ENCODE measurements around the gene TEN1.
A peak's percentile ranks its signal among the peaks of the same experiment; 100 is the strongest.
"Not testable (repeated sequence)": the region's sequence is repeated elsewhere in the genome, so short reads cannot be mapped to it uniquely, and the experiment has no call there.

TEN1 gene

DNA sequence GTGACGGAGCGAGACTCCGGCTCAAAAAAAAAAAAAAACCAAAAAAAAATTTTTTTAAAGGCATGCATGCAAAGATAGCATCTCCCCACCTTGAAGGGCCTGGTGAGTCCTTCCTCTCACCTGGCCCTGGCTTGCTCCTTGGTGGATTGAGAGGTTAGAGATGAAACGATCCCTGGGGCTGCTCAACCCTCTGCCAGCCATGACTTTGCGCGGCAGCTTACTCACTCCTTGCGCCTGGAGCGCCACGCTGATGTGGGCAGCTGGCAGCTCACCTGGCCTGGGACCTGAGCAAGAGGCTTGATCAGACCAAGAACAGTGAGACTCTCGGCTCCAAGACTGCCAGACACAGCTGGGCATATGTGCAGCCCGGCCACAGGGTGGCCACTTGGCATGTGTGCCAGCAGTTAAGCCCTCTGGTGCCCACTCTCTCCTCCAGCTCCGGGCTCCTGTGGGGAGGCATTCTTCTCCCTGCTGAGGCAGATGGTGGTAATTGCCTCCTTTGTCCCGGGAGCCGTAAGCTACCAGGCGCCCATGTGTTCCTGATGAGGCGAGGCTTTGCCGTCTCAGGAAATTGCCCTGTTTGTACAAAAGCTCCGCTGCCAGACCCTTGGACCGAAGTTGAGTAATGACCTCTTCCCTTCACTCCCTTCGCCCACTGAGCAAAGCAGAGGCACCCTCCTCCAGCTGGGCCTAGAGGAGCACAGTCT is 53.2 kb downstream of the TEN1 start:
- DNase-seq, result peak; percentile 80

DNA sequence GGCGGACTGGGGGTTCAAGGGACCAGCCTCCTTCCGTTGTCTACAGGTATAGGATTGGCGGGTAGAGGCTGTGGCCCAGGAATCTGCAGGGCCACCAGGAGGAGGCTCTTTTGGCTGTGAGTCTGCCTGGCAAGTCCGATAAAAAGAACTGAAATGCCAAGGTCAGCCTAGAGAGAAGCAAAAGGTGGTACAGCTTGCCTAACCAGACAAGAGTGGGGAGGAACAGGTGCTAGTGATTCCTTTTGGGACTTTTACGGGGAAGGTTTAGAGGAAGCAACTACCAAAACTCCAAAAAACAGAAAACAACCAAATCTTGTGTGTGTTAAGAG is 53.7 kb downstream of the TEN1 start:
- no peak for DNase-seq

DNA sequence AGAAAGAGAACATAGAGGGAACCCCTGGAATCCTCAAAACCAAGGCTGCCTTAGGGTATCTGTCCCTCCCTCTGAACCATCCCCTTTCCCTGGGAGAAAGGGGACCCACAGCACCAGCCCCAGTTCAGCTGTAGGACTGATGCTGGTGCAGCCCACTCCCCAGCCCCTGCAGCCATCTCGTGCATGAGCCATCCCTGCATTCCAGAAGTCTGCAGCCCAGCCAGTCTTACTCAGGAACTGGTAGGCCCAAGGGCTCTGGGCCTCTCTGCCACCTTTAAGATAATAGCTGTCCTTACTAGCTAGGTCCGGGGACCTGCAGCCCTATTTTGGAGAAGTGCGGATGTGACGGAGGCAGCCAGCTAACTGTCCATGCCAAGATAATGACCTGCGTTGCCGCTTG is 54.1 kb downstream of the TEN1 start:
- no peak for DNase-seq

DNA sequence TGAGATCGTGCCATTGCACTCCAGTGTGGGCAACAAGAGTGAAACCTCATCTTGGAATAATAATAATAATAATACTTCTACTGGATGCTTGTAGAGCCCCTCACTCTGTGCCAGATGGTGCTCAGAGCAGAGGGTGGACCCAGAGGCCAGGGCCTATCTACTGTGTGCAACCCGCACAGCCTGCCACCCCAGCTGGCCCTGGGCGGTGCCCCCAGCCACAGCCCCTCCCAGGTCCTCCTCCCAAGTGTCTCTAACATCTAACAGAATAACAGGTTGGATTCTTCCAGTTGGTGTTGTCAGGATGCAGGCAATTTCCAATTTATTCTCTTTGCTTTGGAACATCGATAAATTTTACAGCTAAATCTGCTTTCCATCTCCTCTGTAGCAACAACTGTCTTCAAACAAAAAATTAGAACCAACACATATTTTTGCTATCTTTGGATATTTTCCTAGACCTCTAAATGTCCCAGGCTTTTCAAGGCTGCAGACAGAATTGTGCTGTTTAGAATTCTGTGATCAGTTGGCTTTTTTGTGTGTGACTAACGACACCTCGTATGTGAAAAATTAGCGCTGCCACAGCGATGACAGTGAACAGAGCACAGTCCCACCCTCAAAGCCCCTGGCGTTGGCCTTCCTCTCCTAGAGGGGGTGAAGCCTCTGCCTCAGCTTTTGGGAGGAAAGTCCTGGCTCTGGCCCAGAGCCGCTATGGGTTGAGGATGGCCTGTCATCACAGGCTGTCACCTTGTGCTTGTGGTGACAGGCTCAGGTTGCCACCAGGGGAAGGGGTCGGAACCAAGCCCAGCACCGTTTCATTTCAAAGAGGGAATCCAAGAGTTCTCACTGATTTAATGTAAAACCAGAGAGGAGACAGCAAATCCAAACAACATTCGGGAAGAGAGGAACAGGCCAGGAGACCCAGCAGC is 55.6 kb downstream of the TEN1 start:
- no peak for DNase-seq

DNA sequence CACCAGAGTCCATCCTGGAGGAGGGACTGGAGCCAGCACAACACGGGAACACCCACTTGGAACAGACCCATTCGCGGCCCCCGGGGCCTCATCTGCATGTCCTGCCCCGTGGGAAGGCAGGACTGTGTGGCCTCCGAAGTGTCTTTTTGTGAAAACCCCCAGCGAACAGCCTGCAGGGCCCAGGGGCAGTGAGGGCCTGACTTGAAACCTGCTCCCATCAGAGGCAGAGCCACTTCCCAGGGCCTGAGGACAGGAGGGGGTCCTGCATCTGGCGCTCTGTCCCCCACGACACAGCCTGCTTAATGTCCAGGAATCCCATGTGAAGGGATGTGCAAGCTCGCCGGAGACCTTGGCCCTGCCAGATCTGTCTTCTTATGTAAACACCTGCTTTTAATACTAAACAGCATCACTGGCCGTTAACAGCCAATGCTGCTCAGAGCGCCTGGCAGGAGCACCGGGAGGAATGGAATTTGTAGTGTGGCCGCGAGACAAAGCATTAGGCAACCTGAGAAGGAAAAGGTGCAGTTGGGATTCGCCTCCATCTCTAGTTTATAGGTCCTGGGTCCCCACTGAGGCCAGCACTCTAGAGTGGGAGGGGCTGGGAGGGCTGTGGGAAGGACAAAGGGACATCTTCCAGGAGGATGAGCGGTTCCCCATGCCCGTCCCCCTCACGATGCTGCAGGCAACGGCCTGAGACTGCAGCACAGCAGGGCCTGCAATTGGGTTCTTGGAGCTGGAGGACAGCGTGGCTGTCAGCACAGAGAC is 57.6 kb downstream of the TEN1 start:
- no peak for DNase-seq

DNA sequence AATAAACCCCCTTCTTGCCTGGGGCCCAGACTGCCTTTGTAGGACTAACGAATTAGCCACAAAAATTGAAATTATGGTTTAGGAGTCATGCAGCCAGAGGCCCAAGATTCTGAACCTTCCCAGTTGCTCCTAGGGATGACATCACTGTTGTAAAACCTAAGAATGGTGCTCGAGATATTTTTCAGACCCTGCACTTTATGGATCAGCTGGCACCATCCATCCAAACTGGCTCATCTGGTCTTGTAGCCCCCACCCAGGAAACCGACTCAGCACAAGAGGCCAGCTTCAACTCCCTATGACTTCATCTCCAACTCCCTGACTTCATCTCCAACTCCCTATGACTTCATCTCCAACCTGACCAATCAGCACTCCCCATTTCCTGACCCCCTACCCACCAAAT is 59.0 kb downstream of the TEN1 start:
- DNase-seq, result no peak

DNA sequence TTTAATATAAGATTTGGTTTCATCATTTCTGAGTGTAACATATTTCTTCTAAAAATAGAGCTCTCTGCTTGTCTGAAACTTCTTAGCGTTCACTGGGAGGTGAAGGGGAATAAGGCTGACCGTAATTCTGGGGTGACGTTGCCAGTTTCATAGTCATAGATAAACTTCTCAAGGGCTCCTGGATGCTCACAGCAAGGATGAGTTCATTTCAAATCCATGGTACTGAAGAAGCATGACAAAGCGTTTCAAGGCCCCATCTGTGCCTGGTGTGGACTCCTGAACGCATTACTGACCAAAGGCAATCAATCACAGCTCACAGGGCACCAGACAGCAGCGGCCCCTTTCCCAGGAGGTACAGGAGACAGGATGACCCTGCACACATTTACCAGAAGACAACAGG is 60.1 kb downstream of the TEN1 start:
- DNase-seq, result no peak

DNA sequence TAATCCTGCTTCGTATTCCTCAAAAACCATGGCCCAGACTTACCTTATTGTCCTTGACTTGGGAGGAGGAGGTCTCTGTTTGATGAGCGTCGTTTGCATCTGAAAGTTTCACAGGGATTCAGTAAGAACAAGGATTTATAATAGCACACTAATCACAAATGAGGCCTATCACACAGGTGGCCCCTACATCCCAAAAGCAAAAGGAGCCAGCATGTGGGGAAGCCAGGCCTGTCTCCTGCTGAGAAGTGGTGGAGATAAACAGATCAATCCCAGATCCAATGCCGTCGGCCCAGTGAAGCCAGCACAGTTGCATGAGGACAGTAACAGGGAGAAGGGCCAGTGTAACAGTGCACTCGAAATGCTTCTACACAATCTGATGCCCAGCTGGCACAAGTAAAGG is 61.3 kb downstream of the TEN1 start:
- no peak for DNase-seq

DNA sequence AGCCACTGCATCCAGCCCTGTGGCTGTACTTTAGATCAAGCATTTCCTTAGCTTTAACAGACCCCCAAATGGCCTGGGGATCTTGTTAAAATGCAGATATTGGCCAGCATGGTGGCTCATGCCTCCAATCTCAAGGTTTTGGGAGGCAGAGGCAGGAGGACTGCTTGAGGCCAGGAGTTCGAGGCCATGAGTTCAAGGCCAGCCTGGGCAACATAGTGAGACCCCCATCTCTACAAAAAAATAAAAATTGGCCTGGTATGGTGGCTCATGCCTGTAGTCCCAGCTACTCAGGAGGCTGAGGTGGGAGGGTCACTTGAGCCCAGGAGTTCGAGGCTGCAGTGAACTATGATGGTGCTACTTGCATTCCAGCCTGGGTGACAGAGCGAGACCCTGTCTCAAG is 63.8 kb downstream of the TEN1 start:
- DNase-seq, result not testable (repeated sequence)

DNA sequence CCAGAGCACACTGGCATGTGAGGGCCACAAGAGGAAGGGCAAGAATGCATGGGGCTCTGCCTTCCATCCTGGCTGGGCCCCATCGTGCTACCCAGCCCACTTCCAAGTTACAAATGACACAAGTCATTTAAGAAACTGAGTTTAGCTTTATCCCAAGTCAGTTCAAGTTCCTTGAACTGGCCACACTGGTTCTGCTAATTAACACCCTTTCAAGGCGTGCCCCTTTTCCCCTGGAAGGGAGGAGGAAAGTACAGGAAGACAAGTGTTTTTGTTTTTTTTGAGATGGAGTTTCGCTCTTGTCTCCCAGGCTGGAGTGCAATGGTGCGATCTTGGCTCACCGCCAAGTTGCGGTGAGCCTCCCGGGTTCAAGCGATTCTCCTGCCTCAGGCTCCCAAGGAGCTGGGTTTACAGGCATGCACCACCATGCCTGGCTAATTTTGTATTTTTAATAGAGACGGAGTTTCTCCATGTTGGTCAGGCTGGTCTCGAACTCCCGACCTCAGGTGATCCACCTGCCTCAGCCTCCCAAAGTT is 65.5 kb downstream of the TEN1 start:
- not testable (repeated sequence) for DNase-seq

DNA sequence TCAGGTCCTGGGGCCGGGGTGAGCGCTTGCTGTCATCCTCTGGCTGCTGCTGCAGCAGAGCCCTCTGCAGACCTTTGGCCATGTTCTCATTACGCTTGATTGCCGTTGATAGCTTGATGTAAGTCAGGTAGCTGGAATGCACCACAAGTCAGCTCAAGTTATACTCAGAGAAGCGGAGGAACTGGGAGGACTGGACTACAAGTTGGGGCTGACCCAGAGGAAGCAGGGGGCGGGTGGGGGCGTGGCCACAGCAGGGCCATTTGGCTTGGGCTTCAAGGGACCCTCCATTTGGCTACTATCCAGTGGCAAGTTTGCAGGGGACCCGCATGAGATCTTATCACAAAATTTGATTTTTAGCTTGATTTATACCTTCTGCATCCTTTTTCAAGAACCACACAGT is 67.0 kb downstream of the TEN1 start:
- DNase-seq, result no peak

DNA sequence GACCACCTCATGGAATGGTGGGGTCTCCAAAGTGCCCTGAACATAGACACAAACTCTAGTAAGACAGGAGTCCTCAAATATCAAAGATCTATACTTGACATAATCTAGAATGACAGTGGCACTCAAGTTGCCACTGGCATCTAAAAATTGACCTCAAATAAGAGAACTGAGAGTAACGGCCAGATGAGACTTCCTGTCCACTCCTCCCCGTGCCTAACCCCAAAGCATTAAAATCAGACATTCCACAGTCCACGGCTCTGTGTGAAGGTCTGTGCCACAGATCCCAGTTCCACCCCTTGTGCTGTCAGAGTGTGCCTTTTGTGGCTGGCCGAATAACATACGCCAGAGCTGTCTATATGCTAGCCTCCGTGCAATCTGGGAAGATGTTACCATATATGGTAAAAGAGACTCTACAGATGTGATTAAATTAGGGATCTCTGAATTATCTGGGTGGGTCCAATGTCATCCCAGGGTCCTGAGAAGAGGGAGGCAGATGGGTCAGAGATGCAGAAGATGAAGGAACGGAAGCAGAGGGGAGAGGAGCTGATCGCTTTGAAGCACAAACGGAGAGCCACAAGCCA is 69.1 kb downstream of the TEN1 start:
- DNase-seq, result no peak

DNA sequence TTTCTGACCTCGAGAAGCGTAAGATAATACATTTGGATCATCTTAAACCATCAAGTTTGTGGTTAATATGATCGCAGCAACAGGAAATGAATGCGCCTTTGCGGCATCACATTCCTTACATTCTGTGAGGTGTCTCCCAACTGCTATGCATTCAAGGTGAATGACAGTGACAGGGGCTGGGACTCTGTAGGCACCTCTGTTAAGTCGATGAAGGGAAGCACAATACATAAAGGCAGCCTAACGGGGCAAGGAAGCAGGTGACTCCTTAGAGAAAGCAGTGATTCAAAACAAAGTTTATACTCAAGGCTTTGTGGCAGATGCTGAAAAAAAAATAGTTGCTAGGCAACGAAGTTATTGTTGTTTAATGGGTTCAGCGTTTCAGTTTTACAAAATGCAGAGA is 69.7 kb downstream of the TEN1 start:
- DNase-seq, result no peak

DNA sequence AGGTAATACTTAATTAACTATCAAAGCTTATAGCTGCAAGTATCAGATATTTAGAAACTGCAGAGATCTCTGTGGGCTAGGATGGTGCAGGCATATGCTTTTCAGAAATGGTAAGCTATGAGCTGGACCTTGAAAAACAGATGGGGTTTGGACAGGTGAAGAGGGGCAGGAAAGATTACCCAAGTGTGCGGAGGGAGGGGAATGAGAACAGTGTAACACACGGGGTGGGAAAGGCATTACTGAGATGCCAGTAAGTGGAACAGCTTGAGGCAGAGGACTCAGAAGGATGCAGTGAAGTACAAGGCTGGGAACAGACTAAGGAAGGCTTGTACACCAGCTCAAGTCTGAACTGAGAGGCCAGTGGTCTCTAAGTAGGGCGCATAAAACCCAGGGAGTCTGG is 70.2 kb downstream of the TEN1 start:
- DNase-seq, result no peak

DNA sequence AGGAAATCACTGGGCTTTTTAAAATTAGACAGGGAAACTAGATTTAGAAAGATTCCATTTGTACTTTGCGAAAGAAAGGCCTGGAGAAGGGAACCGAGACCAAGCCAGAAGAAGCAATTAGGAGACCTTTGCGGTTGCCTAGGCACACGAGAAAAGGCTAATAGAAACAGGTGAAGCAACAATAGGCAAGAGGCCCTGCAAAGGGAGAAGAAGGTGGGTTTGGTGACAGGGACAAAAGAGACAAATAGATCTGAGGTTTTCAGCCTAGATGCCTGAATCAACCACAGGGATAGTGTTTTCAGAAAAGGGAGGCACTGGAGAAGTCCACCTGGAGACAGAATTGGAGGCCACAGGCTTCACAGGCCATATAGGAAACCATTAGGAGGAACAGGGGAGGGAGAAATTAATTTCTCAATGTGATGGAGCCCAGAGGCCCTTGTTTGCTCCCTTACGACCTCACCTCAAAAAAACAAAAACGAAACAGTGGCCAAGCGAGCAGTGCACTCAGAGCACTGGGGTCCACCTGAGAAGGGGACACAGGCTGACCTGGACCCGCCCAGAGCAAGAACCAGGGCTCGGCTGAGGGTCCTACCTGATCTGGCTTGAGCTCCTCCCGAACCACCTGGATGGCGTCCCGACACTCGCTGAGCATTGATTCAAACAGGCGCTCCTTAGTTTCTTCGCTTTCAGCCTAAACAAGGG is 70.9 kb downstream of the TEN1 start:
- DNase-seq, result no peak

All from NCI-H345 (cell line).